ENCODE data around the gene ANP32E.
A peak's percentile ranks its signal among the peaks of the same experiment; 100 is the strongest.

Gene ANP32E

DNA sequence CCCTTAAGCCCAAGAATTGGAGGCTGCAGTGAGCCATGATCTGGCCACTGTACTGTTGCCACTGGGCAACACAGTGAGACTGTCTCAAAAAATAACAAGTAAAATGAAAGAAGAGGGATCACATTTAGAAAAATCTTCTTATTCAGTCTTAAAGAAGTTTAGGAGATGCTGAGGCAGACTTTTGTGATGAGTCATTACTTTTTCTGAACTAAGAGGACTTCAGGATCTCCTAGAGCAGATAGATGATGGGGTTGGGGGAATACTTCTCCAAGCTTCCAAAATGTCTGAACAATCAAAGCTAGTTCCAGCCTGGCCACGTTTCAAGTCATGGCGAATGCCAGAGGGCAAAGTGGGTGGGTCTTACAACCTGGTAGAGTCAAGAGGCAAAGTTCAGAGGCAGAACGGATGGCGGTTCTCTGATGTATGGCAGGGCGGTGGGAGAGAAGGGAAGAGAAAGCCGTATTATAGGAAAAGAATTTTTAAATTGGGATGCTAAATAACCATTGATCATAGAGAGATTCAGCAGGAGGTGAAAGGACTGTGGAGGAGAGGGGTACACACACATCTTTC, 44.3 kb upstream of the ANP32E start:
- Histone ChIP-seq H3K4ac (ENCODE audit: low read depth, low read length) (no peak overlapping the region), H3K27me3 (ENCODE audit: insufficient read depth, low read length, poor library complexity) (peaks cover 3% of the 10 kb centered on the region), H3K79me2 (ENCODE audit: control insufficient read depth, insufficient read depth, low read length) (no peaks in the 10 kb centered on the region), H3K36me3 (ENCODE audit: control insufficient read depth, insufficient read depth, low read length) (no peaks in the 10 kb centered on the region), H3K4me1 (ENCODE audit: control insufficient read depth, low read depth, low read length) (peaks cover 4% of the 10 kb centered on the region), H3K79me1 (ENCODE audit: low read length) (no peaks in the 10 kb centered on the region), H3K18ac (ENCODE audit: low read length) (no peak overlapping the region), H3K4me2 (ENCODE audit: low read length) (no peak overlapping the region), H2BK5ac (ENCODE audit: low read length) (no peak overlapping the region), H4K5ac (ENCODE audit: low read length) (no peak overlapping the region), H3K9ac (ENCODE audit: low read length) (no peak overlapping the region), H3K27ac (ENCODE audit: low read depth, low read length) (no peak overlapping the region), H2AK5ac (ENCODE audit: low read length) (no peak overlapping the region), H3K23ac (ENCODE audit: low read length) (no peak overlapping the region), H3K56ac (ENCODE audit: low read length) (no peak overlapping the region), H2BK15ac (replicated peaks; ENCODE audit: low read depth) (no peak overlapping the region), H2BK120ac (ENCODE audit: low read depth, low read length) (no peak overlapping the region), H3K4me3 (ENCODE audit: low read length) (no peak overlapping the region), H4K8ac (ENCODE audit: low read depth, low read length) (no peak overlapping the region)
- no peak for DNase-seq
- no CpG with 5 or more reads among the region's 6 CpGs for WGBS (ENCODE audit: extremely low coverage, insufficient coverage, low lambda C conversion rate)

DNA sequence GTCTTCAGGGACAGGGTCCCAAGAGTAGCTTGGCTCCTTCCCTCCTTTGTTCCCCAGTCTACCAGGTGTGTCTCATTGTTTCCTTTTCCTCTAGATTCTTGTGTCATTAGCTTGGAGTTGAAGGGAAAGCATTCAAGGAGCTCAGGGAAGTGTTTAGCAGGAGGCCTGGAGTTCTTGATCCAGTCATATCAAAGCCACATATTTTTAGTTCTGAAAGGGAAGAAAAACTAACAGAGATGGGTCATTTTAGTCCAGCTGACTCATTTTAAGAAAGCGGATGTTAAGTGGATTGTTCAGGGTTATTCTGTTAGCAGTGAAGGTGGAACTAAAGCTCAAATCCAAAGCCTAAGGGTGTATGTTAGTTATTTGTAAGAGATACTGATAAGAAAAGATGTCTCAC, 37.4 kb upstream of the ANP32E start:
- H3K4ac ChIP-seq (ENCODE audit: low read depth, low read length) = no peak overlapping the region
- no peak overlapping the region for H3K27ac ChIP-seq (ENCODE audit: low read depth, low read length)
- no CpG with 5 or more reads among the region's 1 CpG for WGBS (ENCODE audit: extremely low coverage, insufficient coverage, low lambda C conversion rate)
- H3K4me2 ChIP-seq (ENCODE audit: low read length) = no peak overlapping the region
- H3K36me3 ChIP-seq (ENCODE audit: control insufficient read depth, insufficient read depth, low read length) = no peaks in the 10 kb centered on the region
- peaks cover 3% of the 10 kb centered on the region for H3K79me2 ChIP-seq (ENCODE audit: control insufficient read depth, insufficient read depth, low read length)
- H2BK5ac ChIP-seq (ENCODE audit: low read length) = no peak overlapping the region
- H4K5ac ChIP-seq (ENCODE audit: low read length) = no peak overlapping the region
- no peak overlapping the region for H2AK5ac ChIP-seq (ENCODE audit: low read length)
- no peaks in the 10 kb centered on the region for H3K27me3 ChIP-seq (ENCODE audit: insufficient read depth, low read length, poor library complexity)
- peaks cover 3% of the 10 kb centered on the region for H3K4me1 ChIP-seq (ENCODE audit: control insufficient read depth, low read depth, low read length)
- H3K79me1 ChIP-seq (ENCODE audit: low read length) = peaks cover under 1% of the 10 kb centered on the region
- no peak overlapping the region for H3K4me3 ChIP-seq (ENCODE audit: low read length)
- no peak overlapping the region for H2BK15ac ChIP-seq (replicated peaks; ENCODE audit: low read depth)
- no peak overlapping the region for H3K18ac ChIP-seq (ENCODE audit: low read length)
- no peak for DNase-seq
- H4K8ac ChIP-seq (ENCODE audit: low read depth, low read length) = no peak overlapping the region
- no peak overlapping the region for H2BK120ac ChIP-seq (ENCODE audit: low read depth, low read length)
- peak overlapping the region; percentile 69 for H3K9ac ChIP-seq (ENCODE audit: low read length)
- H3K23ac ChIP-seq (ENCODE audit: low read length) = no peak overlapping the region
- H3K56ac ChIP-seq (ENCODE audit: low read length) = no peak overlapping the region

DNA sequence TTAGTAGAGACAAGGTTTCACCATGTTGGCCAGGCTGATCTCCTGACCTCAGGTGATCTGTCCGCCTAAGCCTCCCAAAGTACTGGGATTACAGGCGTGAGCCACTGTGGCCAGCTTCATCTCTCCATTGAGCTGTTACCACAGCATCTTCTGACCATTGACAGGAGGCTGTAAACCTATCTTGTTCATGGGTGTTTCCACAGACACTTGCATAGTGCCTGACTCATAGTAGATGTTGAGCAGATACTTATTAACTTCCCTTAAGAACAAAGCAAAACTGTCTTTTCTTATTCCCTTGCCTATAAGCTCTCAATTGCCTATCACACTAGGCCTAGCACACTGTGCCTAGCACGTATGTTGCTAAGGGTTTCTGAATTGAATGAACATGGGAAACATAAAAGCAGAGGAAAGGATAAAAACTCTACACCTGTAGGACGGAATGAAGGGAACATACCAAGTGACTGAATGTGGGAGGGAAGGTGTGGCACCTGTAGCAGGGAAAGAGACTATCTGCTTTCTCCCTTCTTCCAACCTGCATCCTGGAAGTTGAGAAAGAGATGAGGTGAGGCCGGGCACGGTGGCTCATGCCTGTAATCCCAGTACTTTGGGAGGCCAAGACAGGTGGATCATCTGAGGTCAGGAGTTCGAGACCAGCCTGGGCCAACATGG, 35.5 kb upstream of the ANP32E start:
- H3K18ac ChIP-seq (ENCODE audit: low read length) = no peak overlapping the region
- H2BK5ac ChIP-seq (ENCODE audit: low read length) = no peak overlapping the region
- peaks cover 10% of the 10 kb centered on the region for H3K4me1 ChIP-seq (ENCODE audit: control insufficient read depth, low read depth, low read length)
- no peak overlapping the region for H3K4me2 ChIP-seq (ENCODE audit: low read length)
- no peak overlapping the region for H3K27ac ChIP-seq (ENCODE audit: low read depth, low read length)
- no peaks in the 10 kb centered on the region for H3K27me3 ChIP-seq (ENCODE audit: insufficient read depth, low read length, poor library complexity)
- no CpG with 5 or more reads among the region's 7 CpGs for WGBS (ENCODE audit: extremely low coverage, insufficient coverage, low lambda C conversion rate)
- no peak overlapping the region for H3K4me3 ChIP-seq (ENCODE audit: low read length)
- H3K23ac ChIP-seq (ENCODE audit: low read length) = no peak overlapping the region
- peaks cover 20% of the 10 kb centered on the region for H3K79me2 ChIP-seq (ENCODE audit: control insufficient read depth, insufficient read depth, low read length)
- H3K79me1 ChIP-seq (ENCODE audit: low read length) = peaks cover 16% of the 10 kb centered on the region
- DNase-seq = no peak
- H3K56ac ChIP-seq (ENCODE audit: low read length) = no peak overlapping the region
- H3K9ac ChIP-seq (ENCODE audit: low read length) = no peak overlapping the region
- H2BK15ac ChIP-seq (replicated peaks; ENCODE audit: low read depth) = no peak overlapping the region
- H4K5ac ChIP-seq (ENCODE audit: low read length) = no peak overlapping the region
- no peak overlapping the region for H2BK120ac ChIP-seq (ENCODE audit: low read depth, low read length)
- peaks cover 1% of the 10 kb centered on the region for H3K36me3 ChIP-seq (ENCODE audit: control insufficient read depth, insufficient read depth, low read length)
- H3K4ac ChIP-seq (ENCODE audit: low read depth, low read length) = no peak overlapping the region
- H2AK5ac ChIP-seq (ENCODE audit: low read length) = peak overlapping the region; percentile 58
- no peak overlapping the region for H4K8ac ChIP-seq (ENCODE audit: low read depth, low read length)

DNA sequence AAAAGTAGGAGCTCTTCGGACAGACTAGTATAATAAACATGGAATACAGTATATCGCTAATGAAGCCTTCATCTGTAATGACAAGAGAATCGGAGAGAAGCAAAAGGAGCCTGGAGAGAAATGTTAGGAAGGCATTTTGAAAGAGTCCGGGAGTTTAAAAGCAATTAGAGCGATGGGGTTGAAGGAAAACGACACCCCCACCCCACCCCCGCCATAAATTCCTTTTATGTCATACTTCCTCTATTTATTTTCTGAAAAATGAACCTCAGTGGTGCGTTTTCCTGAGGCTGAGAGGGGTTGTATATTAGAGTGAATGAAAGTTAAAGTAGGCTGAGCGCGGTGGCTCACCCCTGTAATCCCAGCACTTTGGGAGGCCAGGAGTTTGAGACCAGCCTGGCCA, 33.5 kb upstream of the ANP32E start:
- H2BK120ac ChIP-seq (ENCODE audit: low read depth, low read length) = no peak overlapping the region
- no peaks in the 10 kb centered on the region for H3K27me3 ChIP-seq (ENCODE audit: insufficient read depth, low read length, poor library complexity)
- H4K5ac ChIP-seq (ENCODE audit: low read length) = peak overlapping the region; percentile 26
- H3K4ac ChIP-seq (ENCODE audit: low read depth, low read length) = no peak overlapping the region
- H2BK5ac ChIP-seq (ENCODE audit: low read length) = no peak overlapping the region
- H3K18ac ChIP-seq (ENCODE audit: low read length) = no peak overlapping the region
- H3K23ac ChIP-seq (ENCODE audit: low read length) = no peak overlapping the region
- H3K36me3 ChIP-seq (ENCODE audit: control insufficient read depth, insufficient read depth, low read length) = peaks cover 6% of the 10 kb centered on the region
- H3K79me1 ChIP-seq (ENCODE audit: low read length) = peaks cover 20% of the 10 kb centered on the region
- H3K56ac ChIP-seq (ENCODE audit: low read length) = peak overlapping the region; percentile 73
- peaks cover 22% of the 10 kb centered on the region for H3K79me2 ChIP-seq (ENCODE audit: control insufficient read depth, insufficient read depth, low read length)
- peak overlapping the region; percentile 24 for H3K4me2 ChIP-seq (ENCODE audit: low read length)
- peak overlapping the region; percentile 43 for H3K9ac ChIP-seq (ENCODE audit: low read length)
- H2BK15ac ChIP-seq (replicated peaks; ENCODE audit: low read depth) = no peak overlapping the region
- no peak for DNase-seq
- no CpG with 5 or more reads among the region's 10 CpGs for WGBS (ENCODE audit: extremely low coverage, insufficient coverage, low lambda C conversion rate)
- peaks cover 10% of the 10 kb centered on the region for H3K4me1 ChIP-seq (ENCODE audit: control insufficient read depth, low read depth, low read length)
- H2AK5ac ChIP-seq (ENCODE audit: low read length) = no peak overlapping the region
- peak overlapping the region; percentile 7 for H3K4me3 ChIP-seq (ENCODE audit: low read length)
- no peak overlapping the region for H4K8ac ChIP-seq (ENCODE audit: low read depth, low read length)
- H3K27ac ChIP-seq (ENCODE audit: low read depth, low read length) = peak overlapping the region; percentile 46

DNA sequence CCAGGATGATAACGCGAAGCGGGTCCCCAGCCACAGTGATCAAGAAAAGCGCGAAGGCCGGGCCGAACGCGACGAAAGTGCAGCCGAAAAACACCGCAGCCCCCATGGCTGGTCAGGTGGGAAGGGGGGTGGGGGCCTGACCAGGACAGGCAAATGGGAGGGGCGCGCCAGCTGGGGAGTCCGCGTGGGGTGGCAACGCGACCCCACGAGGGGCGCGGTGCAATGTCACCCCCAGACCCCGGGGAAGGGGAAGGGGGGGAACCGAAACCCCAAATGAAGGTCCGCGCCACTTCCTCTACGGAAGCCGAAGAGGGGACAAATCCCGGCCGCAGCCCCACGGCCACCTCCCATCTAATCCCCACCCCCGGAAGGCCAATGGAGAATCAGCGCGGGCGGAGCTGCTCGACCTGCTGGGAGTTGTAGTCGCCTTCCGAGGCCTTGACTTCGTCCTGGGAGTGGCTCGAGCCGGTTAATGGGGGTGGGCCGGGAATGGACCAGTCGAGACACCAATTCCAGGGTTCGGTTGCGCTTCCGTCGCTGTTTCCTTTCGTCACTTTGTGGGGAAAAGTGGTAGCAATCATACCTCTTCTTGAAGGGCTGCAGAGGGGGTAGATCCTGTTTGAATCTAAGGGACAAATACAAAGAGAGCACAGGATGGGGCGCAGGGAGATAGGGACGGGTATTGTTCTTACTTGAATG, 32.9 kb upstream of the ANP32E start, which contains the start of gene APH1A:
Gene APH1A (minus strand): TSS at position 312 of the 699 bp plus-strand sequence. CDS start 206 bp downstream, at position 106.
- Histone ChIP-seq H3K27me3 (ENCODE audit: insufficient read depth, low read length, poor library complexity) (no peaks in the 10 kb centered on the region), H3K79me1 (ENCODE audit: low read length) (peaks cover 20% of the 10 kb centered on the region), H3K56ac (ENCODE audit: low read length) (peak within 1 kb of the TSS; percentile 100), H2AK5ac (ENCODE audit: low read length) (peak within 1 kb of the TSS; percentile 88), H4K8ac (ENCODE audit: low read depth, low read length) (peak within 1 kb of the TSS; percentile 3), H3K4ac (ENCODE audit: low read depth, low read length) (peak within 1 kb of the TSS; percentile 61), H3K4me1 (ENCODE audit: control insufficient read depth, low read depth, low read length) (peaks cover 10% of the 10 kb centered on the region), H3K36me3 (ENCODE audit: control insufficient read depth, insufficient read depth, low read length) (peaks cover 6% of the 10 kb centered on the region), H3K18ac (ENCODE audit: low read length) (peak within 1 kb of the TSS; percentile 44), H3K23ac (ENCODE audit: low read length) (no peak within 1 kb of the TSS), H3K27ac (ENCODE audit: low read depth, low read length) (peak within 1 kb of the TSS; percentile 46), H2BK5ac (ENCODE audit: low read length) (peak within 1 kb of the TSS; percentile 80), H3K4me2 (ENCODE audit: low read length) (peak within 1 kb of the TSS; percentile 93), H2BK15ac (replicated peaks; ENCODE audit: low read depth) (no peak within 1 kb of the TSS), H3K4me3 (ENCODE audit: low read length) (peak within 1 kb of the TSS; percentile 98), H3K9ac (ENCODE audit: low read length) (peak within 1 kb of the TSS; percentile 99), H2BK120ac (ENCODE audit: low read depth, low read length) (peak within 1 kb of the TSS; percentile 29), H4K5ac (ENCODE audit: low read length) (peak within 1 kb of the TSS; percentile 87), H3K79me2 (ENCODE audit: control insufficient read depth, insufficient read depth, low read length) (peaks cover 22% of the 10 kb centered on the region)
- DNase-seq = peak; percentile 99
- no CpG with 5 or more reads among the region's 49 CpGs for WGBS (ENCODE audit: extremely low coverage, insufficient coverage, low lambda C conversion rate)

Data from mesendoderm (in vitro differentiated cells).